GM18508 (cell line): ENCODE data around the gene C1QTNF3.

Experiments used
- ATAC-seq: cut with Tn5 transposase; IDR thresholded peaks from one replicate; pipeline ENCODE4 v1.9.1; 2021; ENCODE audit warnings: moderate number of reproducible peaks; ENCODE audit not compliant: insufficient read depth, unreplicated experiment

The C1QTNF3 gene

GRCh38 chr5:34005211-34005610, 37.8 kb downstream of the C1QTNF3 start:
- ATAC-seq, result no peak

DNA sequence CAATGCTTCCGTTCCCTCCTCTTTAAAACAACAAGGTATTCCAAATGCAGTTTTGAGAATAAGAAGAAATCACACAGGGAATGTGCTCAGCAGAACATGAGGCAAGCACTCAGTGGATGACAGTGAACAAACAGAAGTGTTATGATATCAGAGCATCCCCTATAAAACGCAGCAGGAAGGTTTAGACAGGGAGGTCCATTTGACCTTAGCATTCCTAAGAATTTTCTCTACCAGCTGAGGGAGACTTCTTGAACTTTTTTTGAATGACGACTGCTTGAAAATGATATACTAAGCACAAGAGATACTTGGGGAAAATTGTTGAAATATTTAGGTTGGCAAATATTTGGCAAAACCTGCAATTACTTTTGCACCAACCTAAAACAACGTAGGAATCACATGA, 39.1 kb downstream of the C1QTNF3 start:
- ATAC-seq, result no peak

- ATAC-seq, result no peak
These were observed 40.2 kb downstream of the C1QTNF3 start for GRCh38 chr5:34002629-34003328.

DNA sequence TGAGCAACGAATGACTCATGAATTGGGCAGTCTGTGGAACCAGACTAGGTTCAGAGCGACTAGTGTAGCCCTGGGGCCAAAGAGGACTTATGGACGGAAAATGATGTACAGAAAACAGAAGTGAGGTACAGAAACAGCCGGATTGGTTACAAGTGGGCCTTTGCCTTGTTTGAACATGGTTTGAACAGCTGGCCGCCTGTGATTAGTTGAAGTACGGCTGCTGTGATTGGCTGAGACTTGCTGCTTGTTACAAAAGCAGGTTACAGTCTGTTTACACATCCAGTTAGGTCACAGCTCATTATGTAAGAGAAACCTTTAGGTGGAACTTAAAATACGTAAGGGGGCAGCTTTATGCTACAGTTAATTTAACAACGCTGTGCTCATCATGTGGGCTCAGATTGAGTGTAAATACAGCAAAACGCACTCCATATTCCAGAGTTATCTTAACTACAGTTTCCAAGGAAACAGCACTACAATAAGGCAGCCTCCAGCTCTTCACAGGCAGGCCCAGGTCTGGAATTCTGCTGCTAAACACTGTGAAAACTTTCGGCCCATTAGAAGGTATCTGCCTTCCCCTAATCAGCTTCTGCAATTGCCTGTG, 41.7 kb downstream of the C1QTNF3 start:
- ATAC-seq, result no peak

DNA sequence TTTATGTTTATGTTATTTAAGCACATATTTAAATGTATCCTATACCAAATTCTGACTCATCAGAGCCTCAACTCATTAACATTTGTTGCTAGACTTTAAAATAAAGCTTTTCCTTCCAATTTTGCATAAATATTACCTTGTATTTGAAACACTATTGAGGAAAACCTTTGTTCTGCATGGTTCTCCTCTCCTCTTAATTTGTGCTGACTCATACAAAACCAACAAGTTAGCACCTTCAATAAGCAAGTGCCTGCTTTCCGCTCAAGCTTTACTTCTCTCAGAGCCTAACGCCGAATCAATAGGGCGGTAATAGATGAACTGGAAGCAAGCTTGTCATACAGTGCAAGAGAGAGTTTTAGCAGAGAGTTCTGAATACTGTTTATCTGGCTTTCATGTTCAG, 43.0 kb downstream of the C1QTNF3 start:
- no peak for ATAC-seq

DNA sequence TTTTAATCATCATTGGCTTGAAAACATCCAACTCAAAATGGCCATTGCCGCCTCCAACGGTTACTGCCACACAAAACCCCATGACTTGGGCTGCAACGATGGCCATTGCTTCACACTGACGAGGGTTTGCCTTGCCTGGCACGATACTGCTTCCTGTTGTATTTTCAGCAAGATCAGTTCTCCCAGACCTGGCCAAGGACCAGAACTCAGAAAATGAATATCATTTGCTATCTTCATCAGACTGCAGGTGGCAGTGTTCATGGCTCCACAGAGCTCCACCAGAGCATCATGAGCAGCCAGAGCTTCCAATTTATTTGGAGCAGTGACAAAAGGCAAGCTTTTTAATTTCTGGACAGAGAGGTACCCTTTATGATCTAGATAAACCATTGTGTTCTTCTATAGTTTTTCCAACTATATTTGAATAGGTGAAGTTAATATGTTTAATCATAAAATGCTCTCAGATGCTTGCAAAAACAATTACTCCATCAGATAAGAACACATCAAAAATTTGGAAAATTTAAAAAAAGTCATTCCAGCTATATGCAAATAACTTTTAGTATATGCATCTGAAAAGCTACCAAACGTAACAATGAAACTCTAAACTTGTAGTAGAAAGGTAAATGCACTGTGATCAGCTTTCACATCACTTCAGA, 45.6 kb downstream of the C1QTNF3 start:
- ATAC-seq, result peak; percentile 74

- no peak for ATAC-seq
These were observed 47.1 kb downstream of the C1QTNF3 start for GRCh38 chr5:33995865-33996264.

DNA sequence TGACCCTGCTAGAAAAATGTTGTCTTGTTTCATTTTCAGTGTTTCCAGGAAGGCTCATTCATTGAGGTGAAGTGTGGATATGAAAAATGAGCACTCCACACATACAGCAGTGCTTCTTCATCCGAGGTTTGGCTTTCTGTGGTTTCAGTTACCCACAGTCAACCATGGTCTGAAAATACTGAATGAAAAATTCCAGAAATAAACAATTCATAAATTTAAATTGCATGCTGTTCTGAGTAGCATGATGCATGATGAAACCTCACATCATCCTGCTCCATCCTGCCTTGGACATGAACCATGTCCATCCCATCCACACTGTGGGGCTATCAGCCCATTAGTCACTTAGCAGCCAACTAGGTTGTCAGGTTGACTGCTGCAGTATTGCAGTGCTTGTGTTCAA, 48.2 kb downstream of the C1QTNF3 start:
- ATAC-seq, result no peak

- ATAC-seq, result no peak
These were observed 50.1 kb downstream of the C1QTNF3 start for GRCh38 chr5:33992864-33993263.

- ATAC-seq, result no peak
These were observed 57.6 kb downstream of the C1QTNF3 start for GRCh38 chr5:33985447-33985846.

GRCh38 chr5:33984671-33985124, 58.3 kb downstream of the C1QTNF3 start, which contains the start of gene SLC45A2:
SLC45A2 (minus strand) TSS chr5:33984693; CDS start chr5:33984583, 110 bp downstream.
- ATAC-seq, result no peak

DNA sequence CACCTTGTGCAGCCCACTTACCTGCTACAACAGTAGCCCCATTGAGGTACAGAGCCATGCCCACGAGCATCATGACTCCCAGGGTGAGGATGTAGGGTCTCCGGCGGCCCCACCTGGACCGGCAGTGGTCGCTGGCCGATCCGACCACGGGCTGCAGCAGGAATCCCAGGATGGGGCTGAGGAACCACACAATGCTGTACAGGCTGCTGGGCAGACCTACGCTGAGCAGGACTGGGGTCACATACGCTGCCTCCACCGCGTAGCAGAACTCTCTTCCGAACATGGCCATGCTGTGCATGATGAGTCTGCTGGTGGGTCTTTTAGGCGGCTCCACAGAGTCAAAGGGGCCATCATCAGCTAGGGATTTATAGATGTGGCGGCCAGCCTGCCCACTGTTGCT, 58.8 kb downstream of the C1QTNF3 start:
- ATAC-seq, result no peak

DNA sequence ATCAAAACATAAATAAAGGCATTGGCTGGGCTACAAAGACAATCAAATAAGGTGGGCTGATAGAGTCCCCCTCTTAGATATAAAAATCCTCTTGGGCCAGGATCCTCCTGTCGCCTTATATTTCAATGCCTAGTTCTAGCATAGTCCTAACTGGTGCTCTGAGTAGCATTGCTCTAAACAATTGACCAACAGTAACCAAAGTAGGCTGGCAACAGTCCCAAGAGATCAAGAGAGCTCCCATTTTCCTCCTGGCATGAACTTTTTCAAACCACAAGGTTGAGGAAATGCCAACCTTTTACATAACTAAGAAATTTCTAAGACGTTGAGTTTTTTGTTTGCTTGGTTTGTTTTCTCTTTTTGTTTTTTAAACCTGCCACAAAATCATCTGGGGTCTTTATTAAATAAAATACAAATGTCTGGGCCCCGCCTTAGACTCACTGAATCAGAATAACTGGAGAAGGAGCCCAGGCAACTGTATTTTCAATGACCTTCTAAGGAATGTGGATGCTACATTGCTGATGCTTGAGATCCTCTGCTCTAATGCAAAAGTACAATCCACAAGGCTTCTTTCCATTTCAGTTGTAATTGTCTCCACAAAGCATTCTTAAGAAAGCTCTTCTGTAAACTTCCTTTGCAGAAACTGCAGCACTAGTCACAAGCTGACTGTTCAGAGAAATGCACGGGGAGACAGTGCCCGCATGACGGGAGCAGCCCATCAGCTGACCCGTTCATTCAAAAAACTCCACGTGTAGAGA, 61.4 kb downstream of the C1QTNF3 start:
- ATAC-seq, result no peak

- no peak for ATAC-seq
These were observed 63.0 kb downstream of the C1QTNF3 start for GRCh38 chr5:33980030-33980429.

DNA sequence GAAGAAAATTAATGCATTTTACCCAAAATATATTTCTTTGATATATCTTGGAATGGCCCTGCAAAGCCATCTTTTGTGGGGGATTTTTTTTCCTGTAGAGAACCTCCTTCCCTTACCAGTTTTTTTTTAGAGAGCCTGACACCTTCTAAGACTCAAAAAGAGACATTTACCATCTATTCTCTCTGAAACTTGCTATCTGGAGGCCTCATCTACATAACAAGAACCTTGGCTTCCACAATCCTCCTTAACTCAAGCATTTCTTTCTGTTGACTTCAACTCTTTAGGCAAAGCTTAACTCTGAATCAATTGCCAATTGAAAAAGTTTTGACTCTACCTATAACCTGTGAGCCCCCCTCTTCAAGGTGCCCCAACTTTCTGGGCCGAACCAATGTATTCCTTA, 64.7 kb downstream of the C1QTNF3 start:
- no peak for ATAC-seq

DNA sequence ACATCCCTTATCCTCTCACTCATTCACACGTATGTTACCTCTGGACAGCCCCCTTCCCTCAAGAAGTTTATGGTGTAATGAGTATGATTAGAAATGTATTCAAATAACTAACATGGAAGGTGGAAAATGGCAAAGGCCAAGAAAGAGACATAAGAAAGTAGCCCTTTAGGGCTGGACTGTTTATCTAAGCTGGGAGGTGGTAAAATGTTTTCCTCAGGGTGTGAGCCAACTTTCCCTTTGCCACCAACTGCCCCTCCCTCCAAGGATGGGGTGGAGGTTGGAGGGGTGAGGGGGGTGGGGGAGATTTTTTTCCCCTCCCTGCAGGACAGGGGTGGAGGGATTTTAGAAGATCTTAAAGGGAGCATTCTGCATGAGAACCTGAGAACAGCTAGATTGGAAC, 66.7 kb downstream of the C1QTNF3 start:
- ATAC-seq, result no peak

- ATAC-seq, result no peak
These were observed 67.2 kb downstream of the C1QTNF3 start for GRCh38 chr5:33975852-33976251.

- ATAC-seq, result no peak
These were observed 69.7 kb downstream of the C1QTNF3 start for GRCh38 chr5:33973271-33973670.

GRCh38 chr5:33969572-33970452, 73.2 kb downstream of the C1QTNF3 start:
- no peak for ATAC-seq
